Gastrocnemius medialis (tissue), 4 donors: ENCODE measurements around the gene CTNNA2.

ENCODE experiments used
- CTCF ChIP-seq, 5 experiments: fragments of 450-650 bp in 3 of 5; fragments of 200-600 bp in 2 of 5; sonication (generic) in 2 of 5; IDR thresholded peaks in 4 of 5; conservative IDR thresholded peaks in 1 of 5; 1 replicate in 4 of 5; 2 replicates in 1 of 5; pipeline ENCODE4 v1.5.1; 2016 to 2019; ENCODE audit warnings: antibody characterized with exemption in 5 of 5, mild to moderate bottlenecking in 3 of 5, moderate library complexity in 3 of 5
- POLR2A ChIP-seq, 2 donors: fragments of 450-650 bp; IDR thresholded peaks; one replicate each; pipeline ENCODE4 v1.6.1; 2017; ENCODE audit warnings: antibody characterized with exemption in 2 of 2, mild to moderate bottlenecking in 2 of 2, moderate library complexity in 2 of 2

- no peak for TF ChIP-seq CTCF (IDR thresholded peaks at IDR 0.05 in 4 of 5, conservative IDR thresholded peaks at IDR 0.05 in 1 of 5)
- TF ChIP-seq POLR2A (IDR thresholded peaks at IDR 0.05), result no peak
Measured at GRCh38 chr2:80291656-80292055, 778.8 kb downstream of the CTNNA2 start.
